Measurements from ENCODE around the gene CERS2.

CERS2 gene

GRCh38 chr1:150976401-150976821, 1.8 kb upstream of the CERS2 start:
- Histone ChIP-seq H3K9me3 (replicated peaks; ENCODE audit: low read length) (no peaks in the 10 kb centered on the region), H3K27me3 (ENCODE audit: control insufficient read depth, insufficient read depth, low read length) (no peaks in the 10 kb centered on the region), H3K9ac (ENCODE audit: low read depth, low read length) (no peak overlapping the region), H3K4me1 (ENCODE audit: control insufficient read depth, insufficient read depth, low read length) (peaks cover 61% of the 10 kb centered on the region), H3K36me3 (ENCODE audit: insufficient read depth, low read length) (no peaks in the 10 kb centered on the region), H3K4me2 (ENCODE audit: low read length) (peak overlapping the region; percentile 71), H3K4me3 (ENCODE audit: low read length) (no peak overlapping the region)

DNA sequence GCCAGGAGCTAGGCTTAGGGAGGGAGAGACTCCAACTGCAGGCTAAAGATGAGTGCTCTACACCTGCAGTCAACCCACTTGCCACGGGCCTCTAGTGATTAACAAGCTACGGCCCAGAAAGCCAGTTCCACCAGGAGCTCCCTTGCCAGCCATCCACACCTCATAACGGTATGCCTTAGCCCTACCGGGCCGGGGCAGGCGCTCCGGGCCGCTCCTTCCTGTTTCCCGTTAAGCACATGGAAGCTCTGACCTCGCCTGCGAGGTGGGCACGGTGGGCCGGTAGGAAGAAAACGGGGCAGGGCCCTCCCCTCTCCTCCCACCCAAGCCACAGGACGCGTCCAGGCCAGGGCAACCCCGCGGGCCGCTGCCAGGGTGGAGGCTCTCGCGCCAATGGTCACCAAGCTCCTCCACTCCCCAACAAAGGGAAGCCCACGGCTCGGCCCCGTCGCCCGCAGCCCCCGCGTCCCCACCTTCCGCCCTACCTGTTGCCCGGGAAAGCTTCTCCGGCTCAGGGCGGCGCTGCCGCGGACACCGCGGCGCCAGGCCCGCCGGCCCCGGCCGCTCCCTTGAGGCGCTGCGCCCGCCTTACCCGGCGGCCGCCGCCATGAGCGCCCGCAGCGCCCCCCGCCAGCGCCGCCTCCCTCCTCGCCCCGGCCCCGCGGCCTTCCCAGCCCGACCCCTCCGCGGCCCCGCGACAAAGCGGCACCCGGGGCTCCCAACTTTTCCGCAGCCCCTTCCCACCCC, 627 bp downstream of the CERS2 start:
- H3K4me3 ChIP-seq (ENCODE audit: low read length), result peak overlapping the region; percentile 86
- peaks cover under 1% of the 10 kb centered on the region for H3K36me3 ChIP-seq (ENCODE audit: insufficient read depth, low read length)
- peaks cover 59% of the 10 kb centered on the region for H3K4me1 ChIP-seq (ENCODE audit: control insufficient read depth, insufficient read depth, low read length)
- H3K9me3 ChIP-seq (replicated peaks; ENCODE audit: low read length), result no peaks in the 10 kb centered on the region
- peak overlapping the region; percentile 96 for H3K4me2 ChIP-seq (ENCODE audit: low read length)
- H3K27me3 ChIP-seq (ENCODE audit: control insufficient read depth, insufficient read depth, low read length), result no peaks in the 10 kb centered on the region
- H3K9ac ChIP-seq (ENCODE audit: low read depth, low read length), result peak overlapping the region; percentile 96

DNA sequence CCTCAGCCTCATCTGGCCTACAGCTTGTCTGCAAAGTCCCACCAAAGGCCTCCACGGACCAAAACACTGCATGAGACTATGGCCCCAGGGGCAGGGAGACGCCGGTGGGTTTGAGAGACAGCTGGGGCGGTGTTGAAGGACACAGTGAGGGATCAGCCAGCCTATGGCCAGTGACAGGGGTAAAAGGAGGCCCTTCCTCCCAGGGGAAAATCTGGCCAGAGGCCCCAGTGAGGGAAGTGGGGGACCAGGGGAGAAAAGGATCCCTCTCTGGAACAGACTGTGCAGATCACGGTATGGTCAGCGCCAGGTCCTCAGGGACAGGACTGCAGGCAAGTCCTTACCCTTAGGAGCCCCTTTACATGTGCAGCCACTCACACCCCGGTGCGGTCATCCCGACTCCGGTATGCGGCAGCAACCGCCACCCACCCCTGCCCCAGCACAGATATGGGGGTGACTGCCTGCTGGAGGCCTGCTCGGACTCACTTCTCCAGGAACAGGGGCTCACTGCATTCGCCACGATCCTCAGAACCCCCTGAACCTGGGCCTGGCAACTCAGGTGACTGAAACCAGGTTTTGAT, 1.3 kb downstream of the CERS2 start:
- H3K9ac ChIP-seq (ENCODE audit: low read depth, low read length), result peak overlapping the region; percentile 96
- peak overlapping the region; percentile 86 for H3K4me3 ChIP-seq (ENCODE audit: low read length)
- H3K9me3 ChIP-seq (replicated peaks; ENCODE audit: low read length), result no peaks in the 10 kb centered on the region
- peaks cover 55% of the 10 kb centered on the region for H3K4me1 ChIP-seq (ENCODE audit: control insufficient read depth, insufficient read depth, low read length)
- H3K36me3 ChIP-seq (ENCODE audit: insufficient read depth, low read length), result peaks cover 7% of the 10 kb centered on the region
- no peaks in the 10 kb centered on the region for H3K27me3 ChIP-seq (ENCODE audit: control insufficient read depth, insufficient read depth, low read length)
- H3K4me2 ChIP-seq (ENCODE audit: low read length), result peak overlapping the region; percentile 96

GRCh38 chr1:150972417-150972940, 2.2 kb downstream of the CERS2 start:
- H3K27me3 ChIP-seq (ENCODE audit: control insufficient read depth, insufficient read depth, low read length), result no peaks in the 10 kb centered on the region
- H3K9ac ChIP-seq (ENCODE audit: low read depth, low read length), result peak overlapping the region; percentile 96
- no peaks in the 10 kb centered on the region for H3K9me3 ChIP-seq (replicated peaks; ENCODE audit: low read length)
- H3K4me2 ChIP-seq (ENCODE audit: low read length), result peak overlapping the region; percentile 96
- peaks cover 46% of the 10 kb centered on the region for H3K4me1 ChIP-seq (ENCODE audit: control insufficient read depth, insufficient read depth, low read length)
- peaks cover 16% of the 10 kb centered on the region for H3K36me3 ChIP-seq (ENCODE audit: insufficient read depth, low read length)
- peak overlapping the region; percentile 86 for H3K4me3 ChIP-seq (ENCODE audit: low read length)

DNA sequence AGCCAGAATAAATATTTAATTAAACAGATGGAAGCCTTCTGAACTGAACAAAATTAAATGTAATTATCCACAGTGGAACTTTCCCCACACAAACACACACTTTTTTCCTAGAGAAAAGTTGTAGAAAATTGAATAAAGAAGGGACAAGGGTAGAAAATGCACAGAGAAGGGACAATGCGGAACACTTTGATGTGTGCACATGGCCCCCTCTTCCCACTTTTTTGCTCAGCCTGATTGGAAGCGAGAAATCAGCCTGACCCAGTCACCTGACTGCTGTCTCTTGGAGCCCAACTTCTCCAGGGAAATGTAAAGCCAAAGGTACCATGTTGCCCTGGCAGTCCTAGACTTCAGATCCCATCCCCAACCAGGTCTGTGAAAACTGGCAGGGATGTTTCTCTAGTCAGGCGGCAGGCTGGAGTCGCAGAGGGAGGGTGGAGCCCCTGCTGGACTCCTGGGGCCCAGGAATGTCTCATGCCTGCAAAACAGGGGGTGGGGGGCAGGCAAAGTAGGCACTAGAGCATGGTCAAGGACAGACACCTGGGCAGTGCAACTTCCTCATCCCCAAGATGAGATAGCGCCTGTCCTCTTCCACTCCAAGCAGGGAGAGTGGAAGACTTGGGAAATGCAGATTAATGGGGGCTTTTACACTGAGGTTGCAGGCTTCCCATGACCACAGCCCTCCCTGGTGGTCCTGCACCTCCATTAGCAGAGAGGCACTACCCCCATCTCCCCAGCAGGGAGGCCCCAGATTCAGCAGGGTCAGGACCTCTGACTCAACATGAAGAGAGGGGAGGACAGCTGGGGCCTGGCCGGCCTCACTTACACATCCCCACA, 2.8 kb downstream of the CERS2 start:
- H3K9me3 ChIP-seq (replicated peaks; ENCODE audit: low read length), result no peaks in the 10 kb centered on the region
- H3K36me3 ChIP-seq (ENCODE audit: insufficient read depth, low read length), result peaks cover 22% of the 10 kb centered on the region
- peak overlapping the region; percentile 86 for H3K4me3 ChIP-seq (ENCODE audit: low read length)
- H3K4me2 ChIP-seq (ENCODE audit: low read length), result peak overlapping the region; percentile 96
- H3K27me3 ChIP-seq (ENCODE audit: control insufficient read depth, insufficient read depth, low read length), result no peaks in the 10 kb centered on the region
- peak overlapping the region; percentile 96 for H3K9ac ChIP-seq (ENCODE audit: low read depth, low read length)
- H3K4me1 ChIP-seq (ENCODE audit: control insufficient read depth, insufficient read depth, low read length), result peaks cover 39% of the 10 kb centered on the region

DNA sequence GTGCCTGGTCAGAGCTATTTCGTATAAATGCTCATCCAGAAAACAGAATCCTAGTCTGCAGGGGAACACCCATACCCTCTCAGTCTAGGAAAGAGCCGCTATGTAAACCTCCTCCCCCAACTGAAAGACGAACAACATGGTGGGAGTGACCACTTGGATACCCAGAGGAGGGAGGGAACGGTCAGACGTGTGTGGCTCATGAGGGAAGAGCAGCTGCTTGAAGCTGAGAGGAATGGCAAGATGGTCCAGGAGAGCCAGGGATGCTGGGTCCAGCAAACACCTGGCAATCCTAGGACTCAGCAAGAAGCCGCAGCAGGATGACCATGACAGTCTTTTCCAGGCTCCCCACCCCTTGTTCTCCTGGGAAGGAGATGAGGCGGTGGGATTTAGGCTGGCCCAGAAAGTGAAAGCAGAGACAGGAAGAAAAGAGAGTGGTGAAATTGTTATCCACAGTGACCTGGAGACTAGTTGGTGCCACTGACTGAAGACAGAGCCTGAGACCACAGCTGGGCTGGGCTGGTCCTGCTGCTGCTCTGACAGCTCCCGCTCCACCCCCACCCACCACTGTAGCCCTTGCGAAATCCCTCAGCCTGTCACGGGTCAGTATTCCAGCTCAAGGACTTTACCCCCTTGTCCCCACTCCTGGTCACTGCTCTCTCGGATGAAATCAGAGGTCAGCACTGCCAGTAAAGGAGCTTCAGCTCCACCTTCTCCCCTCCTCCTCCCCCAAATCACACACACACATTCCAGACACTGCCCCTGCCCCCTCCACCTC, 3.6 kb downstream of the CERS2 start:
- Histone ChIP-seq H3K27me3 (ENCODE audit: control insufficient read depth, insufficient read depth, low read length) (no peaks in the 10 kb centered on the region), H3K36me3 (ENCODE audit: insufficient read depth, low read length) (peaks cover 30% of the 10 kb centered on the region), H3K4me3 (ENCODE audit: low read length) (peak overlapping the region; percentile 86), H3K4me1 (ENCODE audit: control insufficient read depth, insufficient read depth, low read length) (peaks cover 36% of the 10 kb centered on the region), H3K9me3 (replicated peaks; ENCODE audit: low read length) (no peaks in the 10 kb centered on the region), H3K4me2 (ENCODE audit: low read length) (peak overlapping the region; percentile 96), H3K9ac (ENCODE audit: low read depth, low read length) (peak overlapping the region; percentile 96)

DNA sequence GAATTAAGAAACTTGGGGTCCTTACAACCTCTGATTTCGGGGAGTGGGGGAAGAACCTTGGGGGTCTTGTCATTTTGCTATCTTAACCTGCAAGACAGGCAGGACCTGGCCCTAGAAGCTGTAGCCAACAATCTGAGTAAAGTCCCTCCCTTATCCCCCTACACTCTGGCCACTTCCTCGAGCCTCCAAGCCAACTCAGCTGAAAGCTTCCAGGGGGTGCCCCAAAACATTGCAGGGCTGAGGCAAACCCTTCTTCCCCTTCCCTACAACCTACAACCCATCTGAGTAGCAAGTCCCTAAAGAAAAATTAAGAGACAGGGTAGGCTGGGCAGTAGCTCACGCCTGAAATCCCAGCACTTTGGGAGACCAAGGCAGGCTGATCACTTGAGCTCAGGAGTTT, 5.0 kb downstream of the CERS2 start:
- Histone ChIP-seq H3K4me3 (ENCODE audit: low read length) (no peak overlapping the region), H3K4me2 (ENCODE audit: low read length) (no peak overlapping the region), H3K9ac (ENCODE audit: low read depth, low read length) (no peak overlapping the region), H3K27me3 (ENCODE audit: control insufficient read depth, insufficient read depth, low read length) (no peaks in the 10 kb centered on the region), H3K36me3 (ENCODE audit: insufficient read depth, low read length) (peaks cover 39% of the 10 kb centered on the region), H3K4me1 (ENCODE audit: control insufficient read depth, insufficient read depth, low read length) (peaks cover 31% of the 10 kb centered on the region), H3K9me3 (replicated peaks; ENCODE audit: low read length) (no peaks in the 10 kb centered on the region)

GRCh38 chr1:150968491-150968890, 6.1 kb downstream of the CERS2 start:
- Histone ChIP-seq H3K9me3 (replicated peaks; ENCODE audit: low read length) (no peaks in the 10 kb centered on the region), H3K36me3 (ENCODE audit: insufficient read depth, low read length) (peaks cover 50% of the 10 kb centered on the region), H3K27me3 (ENCODE audit: control insufficient read depth, insufficient read depth, low read length) (no peaks in the 10 kb centered on the region), H3K4me1 (ENCODE audit: control insufficient read depth, insufficient read depth, low read length) (peaks cover 31% of the 10 kb centered on the region), H3K9ac (ENCODE audit: low read depth, low read length) (no peak overlapping the region), H3K4me3 (ENCODE audit: low read length) (no peak overlapping the region), H3K4me2 (ENCODE audit: low read length) (no peak overlapping the region)

- H3K4me2 ChIP-seq (ENCODE audit: low read length), result no peak overlapping the region
- no peak overlapping the region for H3K9ac ChIP-seq (ENCODE audit: low read depth, low read length)
- H3K27me3 ChIP-seq (ENCODE audit: control insufficient read depth, insufficient read depth, low read length), result no peaks in the 10 kb centered on the region
- H3K36me3 ChIP-seq (ENCODE audit: insufficient read depth, low read length), result peaks cover 56% of the 10 kb centered on the region
- peaks cover 27% of the 10 kb centered on the region for H3K4me1 ChIP-seq (ENCODE audit: control insufficient read depth, insufficient read depth, low read length)
- no peaks in the 10 kb centered on the region for H3K9me3 ChIP-seq (replicated peaks; ENCODE audit: low read length)
- H3K4me3 ChIP-seq (ENCODE audit: low read length), result no peak overlapping the region
Observed at GRCh38 chr1:150967936-150968335, 6.7 kb downstream of the CERS2 start.

GRCh38 chr1:150966011-150966410, 8.6 kb downstream of the CERS2 start:
- Histone ChIP-seq H3K4me3 (ENCODE audit: low read length) (no peak overlapping the region), H3K9ac (ENCODE audit: low read depth, low read length) (no peak overlapping the region), H3K9me3 (replicated peaks; ENCODE audit: low read length) (no peaks in the 10 kb centered on the region), H3K36me3 (ENCODE audit: insufficient read depth, low read length) (peaks cover 72% of the 10 kb centered on the region), H3K27me3 (ENCODE audit: control insufficient read depth, insufficient read depth, low read length) (no peaks in the 10 kb centered on the region), H3K4me2 (ENCODE audit: low read length) (no peak overlapping the region), H3K4me1 (ENCODE audit: control insufficient read depth, insufficient read depth, low read length) (peaks cover 8% of the 10 kb centered on the region)

- Histone ChIP-seq H3K4me3 (ENCODE audit: low read length) (no peak overlapping the region), H3K27me3 (ENCODE audit: control insufficient read depth, insufficient read depth, low read length) (no peaks in the 10 kb centered on the region), H3K4me1 (ENCODE audit: control insufficient read depth, insufficient read depth, low read length) (peaks cover 4% of the 10 kb centered on the region), H3K4me2 (ENCODE audit: low read length) (no peak overlapping the region), H3K9ac (ENCODE audit: low read depth, low read length) (no peak overlapping the region), H3K9me3 (replicated peaks; ENCODE audit: low read length) (no peaks in the 10 kb centered on the region), H3K36me3 (ENCODE audit: insufficient read depth, low read length) (peaks cover 76% of the 10 kb centered on the region)
Observed at GRCh38 chr1:150965605-150966004, 9.0 kb downstream of the CERS2 start.
